ENCODE results near the gene CST2. TPM values are rescaled to one million over a fixed set of nuclear protein-coding genes. Genes with fewer than 3 reads are reported as not detected.
A peak's percentile ranks its signal among the peaks of the same experiment; 100 is the strongest.
"Not testable (repeated sequence)": the region's sequence is repeated elsewhere in the genome, so short reads cannot be mapped to it uniquely, and the experiment has no call there.

CST2 gene
- polyA plus RNA-seq, 4 donors: not detected

DNA sequence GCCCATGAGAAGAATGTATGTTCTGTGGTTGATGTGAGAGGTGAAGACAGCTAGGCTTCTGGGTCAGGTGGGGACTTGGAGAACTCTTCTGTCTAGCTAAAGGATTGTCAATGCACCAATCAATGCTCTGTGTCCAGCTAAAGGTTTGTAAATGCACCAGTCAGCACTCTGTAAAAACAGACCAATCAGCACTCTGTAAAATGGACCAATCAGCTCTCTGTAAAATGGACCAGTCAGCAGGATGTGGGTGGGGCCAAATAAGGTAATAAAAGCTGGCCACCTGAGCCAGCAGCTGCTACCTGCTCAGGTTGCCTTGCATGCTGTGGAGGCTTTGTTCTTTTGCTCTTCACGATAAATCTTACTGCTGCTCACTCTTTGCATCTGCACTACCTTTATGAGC is 15.0 kb downstream of the CST2 start:
- not testable (repeated sequence) for DNase-seq (ENCODE audit: low read depth in 4 of 4, low spot score in 3 of 4)

DNA sequence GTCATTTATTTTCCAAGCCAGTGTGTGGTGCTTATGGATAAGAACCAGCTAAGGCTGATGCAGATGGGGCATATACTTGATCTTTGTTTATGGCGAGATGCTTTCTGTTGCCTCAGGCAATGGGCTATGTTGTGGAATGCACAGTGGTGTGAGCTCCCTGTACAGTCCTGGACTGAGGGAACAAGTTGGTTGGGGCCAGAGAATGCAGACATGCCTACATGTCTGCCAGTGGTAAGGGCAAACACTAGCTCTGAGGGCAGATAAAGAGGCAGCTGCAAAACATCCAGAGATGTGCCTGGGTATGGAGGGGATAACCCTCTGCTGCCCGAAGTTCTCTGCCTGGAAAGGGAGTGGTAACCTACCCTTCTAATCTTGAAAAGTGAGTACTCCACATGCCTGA is 16.2 kb downstream of the CST2 start:
- DNase-seq (ENCODE audit: low read depth in 4 of 4, low spot score in 3 of 4): not testable (repeated sequence)

DNA sequence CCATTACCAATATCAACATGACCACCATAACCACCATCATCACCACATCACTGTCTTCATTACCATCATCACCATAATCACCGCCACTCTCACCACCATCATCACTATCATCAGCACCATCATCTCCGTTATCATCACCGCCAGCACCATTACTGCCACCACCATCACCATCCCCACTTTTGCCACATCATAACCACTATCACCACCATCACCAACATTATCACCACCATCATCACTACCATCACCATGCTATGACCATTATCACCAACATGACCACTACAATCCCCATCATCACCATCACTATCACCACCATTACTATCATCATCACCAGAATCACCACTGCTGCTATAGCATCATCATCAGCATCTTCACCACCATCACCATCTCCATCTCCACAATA is 25.7 kb downstream of the CST2 start:
- no peak for DNase-seq (ENCODE audit: low read depth in 4 of 4, low spot score in 3 of 4)

DNA sequence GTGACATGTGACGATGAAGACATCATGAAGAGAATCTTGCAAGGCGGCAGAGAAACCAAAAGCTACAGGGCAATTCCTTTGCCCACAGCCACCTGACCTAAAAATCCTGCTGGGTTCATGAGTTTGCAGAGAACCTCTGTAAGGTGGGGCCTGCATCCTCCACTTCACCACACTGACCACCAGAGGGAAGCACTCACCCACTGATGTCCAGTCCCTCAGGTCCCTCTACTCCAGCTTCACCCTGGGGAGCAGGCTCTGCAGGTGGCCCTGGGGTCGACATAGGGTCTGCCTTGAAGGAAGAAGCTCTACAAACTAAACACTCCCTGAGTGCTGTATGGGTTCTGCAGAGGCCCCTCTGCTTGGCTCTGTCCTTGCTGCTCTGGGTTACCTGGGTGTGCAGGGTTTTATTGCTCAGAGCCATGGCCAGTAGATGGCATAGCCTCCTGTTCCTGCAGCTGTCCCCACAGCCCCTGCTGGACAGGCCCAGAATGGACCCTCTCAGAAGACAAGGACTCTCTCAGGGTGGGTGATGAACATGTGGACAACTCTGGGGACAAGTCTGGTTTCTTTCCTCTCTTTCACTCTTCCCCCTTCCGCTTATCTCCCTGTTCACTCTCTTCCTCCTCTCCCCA is 27.2 kb downstream of the CST2 start:
- DNase-seq (ENCODE audit: low read depth in 4 of 4, low spot score in 3 of 4): not testable (repeated sequence)

DNA sequence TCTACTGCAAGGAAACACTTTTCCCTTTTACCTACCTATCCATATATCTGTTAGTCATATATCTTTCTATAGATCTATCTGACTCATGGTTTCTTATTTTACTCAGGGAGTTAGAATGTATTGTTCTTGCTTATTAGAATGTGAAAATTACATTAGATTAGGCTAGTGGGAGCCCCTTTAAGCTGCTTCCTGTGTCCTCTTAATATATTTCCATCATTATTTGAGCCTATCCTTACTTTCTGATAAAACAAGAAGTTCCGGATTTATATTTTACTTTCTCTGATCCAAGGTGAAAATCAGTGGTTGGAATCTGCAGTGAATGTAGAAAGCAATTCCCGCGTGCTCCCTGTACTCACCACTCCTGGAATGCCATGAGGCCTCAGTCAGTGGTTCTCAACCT is 31.0 kb downstream of the CST2 start:
- no peak for DNase-seq (ENCODE audit: low read depth in 4 of 4, low spot score in 3 of 4)

DNA sequence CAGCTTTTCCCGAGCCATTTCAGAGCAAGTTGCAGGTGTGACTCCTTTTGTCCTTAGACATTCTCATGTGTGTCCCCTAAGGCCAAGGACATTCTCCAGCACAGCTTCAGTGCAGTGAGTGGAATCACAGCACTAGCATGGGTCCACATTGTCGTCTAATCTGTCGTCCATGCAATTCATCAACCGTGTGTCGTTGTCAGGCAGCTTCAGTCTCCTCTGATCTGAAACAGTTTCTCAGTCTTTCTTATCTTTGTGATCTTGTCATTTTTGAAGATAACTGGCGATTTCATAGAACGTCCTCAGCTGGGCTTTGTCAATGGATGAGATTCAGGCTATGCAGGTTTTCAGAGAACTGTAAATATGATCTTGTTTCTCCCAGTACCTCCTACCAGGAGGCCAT is 31.7 kb downstream of the CST2 start:
- no peak for DNase-seq (ENCODE audit: low read depth in 4 of 4, low spot score in 3 of 4)

DNA sequence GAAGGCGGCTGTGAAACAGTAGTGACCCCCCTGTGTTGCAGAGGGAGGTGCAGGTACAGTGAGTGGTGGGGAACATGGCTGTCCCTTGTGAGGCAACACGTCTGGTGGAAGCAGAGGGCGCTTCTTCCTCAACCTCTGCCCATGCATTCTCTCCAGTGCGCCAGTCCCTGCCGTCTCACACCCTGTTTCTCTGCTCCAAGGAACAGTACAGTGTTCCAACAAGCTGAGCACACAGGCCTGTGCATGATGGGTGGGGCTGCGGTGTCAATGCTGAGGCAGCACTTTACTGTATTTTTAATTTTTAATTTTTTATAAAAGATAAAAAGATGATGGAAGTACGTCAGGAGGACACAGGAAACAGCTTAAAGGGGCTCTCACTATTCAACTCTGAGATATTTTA is 32.5 kb downstream of the CST2 start:
- DNase-seq (ENCODE audit: low read depth in 4 of 4, low spot score in 3 of 4): no peak

DNA sequence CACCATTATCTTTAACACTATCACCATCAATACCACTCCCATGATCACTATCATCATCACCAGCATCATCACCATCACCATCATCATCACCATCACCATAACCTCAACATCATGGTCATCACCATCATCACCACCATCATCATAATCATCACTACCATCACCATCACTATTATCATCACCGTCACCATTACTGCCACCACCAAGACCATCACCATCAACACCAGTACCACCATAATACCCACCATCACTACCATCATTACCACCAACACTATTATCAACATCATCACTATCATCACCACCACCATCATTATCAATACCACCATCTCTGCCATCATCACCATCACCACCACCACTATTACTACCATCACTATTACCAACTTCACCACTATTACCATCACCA is 43.1 kb downstream of the CST2 start:
- no peak for DNase-seq (ENCODE audit: low read depth in 4 of 4, low spot score in 3 of 4)

DNA sequence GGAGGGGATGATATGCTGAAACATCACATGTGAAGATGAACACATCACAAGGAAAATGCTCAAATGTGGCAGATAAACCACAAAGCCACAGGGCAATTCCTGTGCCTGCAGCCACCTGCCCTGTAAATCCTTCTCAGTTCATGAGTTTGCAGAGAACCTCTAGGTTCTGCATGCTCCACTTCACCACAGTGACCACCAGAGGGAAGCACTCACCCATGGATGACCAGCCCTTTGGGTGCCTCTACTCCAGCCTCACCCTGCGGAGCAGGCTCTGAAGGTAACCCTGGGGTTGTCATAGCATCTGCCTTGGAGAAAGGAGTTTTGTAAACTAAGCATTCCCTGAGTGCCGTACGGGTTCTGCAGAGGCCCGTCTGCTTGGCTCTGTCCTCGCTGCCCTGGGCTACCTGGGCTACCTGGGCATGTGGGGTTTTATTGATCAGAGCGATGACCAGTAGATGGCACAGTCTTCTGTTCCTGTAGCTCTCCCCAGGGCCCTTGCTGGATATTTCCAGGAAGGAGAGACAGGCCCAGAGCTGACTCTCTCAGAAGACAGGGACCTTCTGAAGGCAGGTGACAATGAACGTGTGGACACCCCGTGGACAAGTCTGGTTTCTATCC is 44.1 kb downstream of the CST2 start:
- DNase-seq (ENCODE audit: low read depth in 4 of 4, low spot score in 3 of 4): no peak

DNA sequence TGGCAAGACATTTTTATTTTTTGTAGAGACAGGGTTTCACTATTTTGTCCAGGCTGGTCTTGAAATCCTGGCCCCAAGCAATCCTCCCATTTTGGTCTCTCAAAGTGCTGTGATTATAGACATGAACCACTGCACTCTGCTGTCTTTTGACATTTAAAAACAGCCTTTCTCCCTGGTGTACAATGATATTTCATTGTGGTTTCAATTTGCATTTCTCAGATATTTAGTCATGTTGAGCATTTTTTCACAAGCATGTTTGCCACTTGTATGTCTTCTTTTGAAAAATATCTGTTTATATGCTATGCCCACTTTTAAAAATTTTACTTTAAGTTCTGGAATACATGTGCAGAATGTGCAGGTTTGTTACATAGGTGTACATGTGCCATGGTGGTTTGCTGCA is 47.9 kb downstream of the CST2 start:
- not testable (repeated sequence) for DNase-seq (ENCODE audit: low read depth in 4 of 4, low spot score in 3 of 4)

DNA sequence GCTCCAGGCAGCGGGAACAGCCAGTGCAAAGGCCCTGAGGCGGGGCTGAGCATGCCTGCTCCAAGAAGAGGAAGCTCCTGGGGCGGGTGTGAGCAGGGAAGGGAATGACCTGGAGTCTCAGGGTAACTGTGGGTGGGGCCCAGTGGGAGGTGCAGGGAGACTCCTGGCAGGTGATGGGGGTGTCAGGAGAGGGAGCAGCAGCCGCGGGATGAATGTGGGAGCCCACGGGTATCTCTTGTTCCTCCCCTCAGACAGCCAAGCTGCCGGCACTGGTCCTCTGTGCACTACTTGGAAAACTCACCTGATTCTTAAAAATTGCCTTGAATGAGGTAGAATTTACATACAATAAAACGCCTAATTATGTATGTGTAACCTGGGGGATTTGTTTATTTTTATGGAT is 49.1 kb downstream of the CST2 start:
- not testable (repeated sequence) for DNase-seq (ENCODE audit: low read depth in 4 of 4, low spot score in 3 of 4)

DNA sequence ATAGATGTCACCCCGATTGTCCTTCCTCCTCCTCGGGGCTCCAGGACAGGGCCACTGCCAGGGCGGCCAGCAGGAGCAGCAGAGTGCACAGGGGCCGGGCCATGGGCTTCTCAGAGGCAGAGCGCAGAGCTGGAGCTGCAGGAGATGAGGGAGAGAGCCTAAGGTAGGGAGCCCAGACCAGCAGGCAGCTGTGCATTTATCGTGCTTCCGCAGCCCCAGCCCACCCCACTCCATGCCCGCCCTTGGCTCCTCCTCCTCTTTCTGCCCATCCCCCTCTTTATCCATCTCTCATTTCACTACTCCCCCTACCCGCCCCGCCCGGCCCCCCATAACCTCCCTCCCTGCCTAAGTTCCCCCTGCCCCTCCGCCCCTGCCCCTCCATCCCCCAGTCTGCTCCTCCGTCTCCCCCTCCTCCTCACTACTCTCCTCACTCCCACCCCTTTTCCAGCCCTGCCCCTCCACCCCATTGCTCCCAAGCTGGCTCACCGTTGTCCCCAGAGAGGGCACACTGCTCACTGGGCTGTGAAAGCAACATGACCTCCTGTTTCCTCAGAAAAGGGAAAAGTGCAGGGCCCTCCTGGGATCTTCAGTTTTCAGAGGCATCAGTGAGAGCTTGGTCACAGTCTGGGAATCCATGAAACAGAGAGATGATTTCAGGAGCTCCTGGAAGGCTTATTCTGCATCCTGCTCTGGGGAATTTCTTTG is 50.3 kb downstream of the CST2 start:
- peak in 2 of 4 donors; percentile 48 to 56 for DNase-seq (ENCODE audit: low read depth in 4 of 4, low spot score in 3 of 4)

DNA sequence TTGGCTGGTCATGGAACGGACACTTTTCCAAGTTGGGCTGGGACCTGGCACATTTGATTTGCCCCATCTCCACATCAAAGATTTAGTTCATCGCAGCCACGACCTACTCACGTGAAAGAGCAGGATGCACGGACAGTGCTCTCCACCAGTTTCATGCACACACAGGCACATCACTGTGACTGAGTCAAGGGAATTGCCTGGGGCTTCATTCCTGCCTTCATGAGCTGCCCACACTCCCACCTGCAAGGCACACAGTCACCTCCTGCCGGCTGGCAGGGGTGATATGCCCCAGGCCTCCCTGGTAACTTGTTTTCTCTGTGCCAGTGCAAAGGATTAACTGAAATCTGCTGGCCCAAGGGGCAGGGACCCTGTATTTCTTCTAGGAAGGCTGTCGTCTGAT is 52.4 kb downstream of the CST2 start:
- DNase-seq (ENCODE audit: low read depth in 4 of 4, low spot score in 3 of 4): no peak

Other genes starting within 250 kb of the CST2 start
- under 1 TPM in 2 of 4 donors, not detected in 2; 0.05 to 0.17 TPM for gene CST9, start 220.8 kb downstream of the CST2 start, polyA plus RNA-seq (ENCODE audit: insufficient read length in 4 of 4)
- 100 to 1,000 TPM; 137 to 206 (median 155) TPM for gene CST3, start 188.8 kb downstream of the CST2 start, polyA plus RNA-seq (ENCODE audit: insufficient read length in 4 of 4)
- gene CST4, start 137.7 kb downstream of the CST2 start, polyA plus RNA-seq (ENCODE audit: insufficient read length in 4 of 4): not detected
- gene CST1, start 75.8 kb downstream of the CST2 start, polyA plus RNA-seq (ENCODE audit: insufficient read length in 4 of 4): under 1 TPM in 2 of 4 donors, not detected in 2; 0.27 TPM
- gene CST5, start 53.0 kb upstream of the CST2 start, polyA plus RNA-seq (ENCODE audit: insufficient read length in 4 of 4): under 1 TPM in 3 of 4 donors, not detected in 1; 0.35 to 0.54 (median 0.44) TPM
- gene GGTLC1, start 162.1 kb upstream of the CST2 start, polyA plus RNA-seq (ENCODE audit: insufficient read length in 4 of 4): under 1 TPM in 1 of 4 donors, not detected in 3; 0.27 TPM

Measured in right renal pelvis (tissue), 4 donors.